ENCODE measurements around the gene PER3. TPM values are rescaled to one million over a fixed set of nuclear protein-coding genes. Genes with fewer than 3 reads are reported as not detected.

PER3 gene
- total RNA-seq, 1 donor from 2014 or later: 3.2 TPM

DNA sequence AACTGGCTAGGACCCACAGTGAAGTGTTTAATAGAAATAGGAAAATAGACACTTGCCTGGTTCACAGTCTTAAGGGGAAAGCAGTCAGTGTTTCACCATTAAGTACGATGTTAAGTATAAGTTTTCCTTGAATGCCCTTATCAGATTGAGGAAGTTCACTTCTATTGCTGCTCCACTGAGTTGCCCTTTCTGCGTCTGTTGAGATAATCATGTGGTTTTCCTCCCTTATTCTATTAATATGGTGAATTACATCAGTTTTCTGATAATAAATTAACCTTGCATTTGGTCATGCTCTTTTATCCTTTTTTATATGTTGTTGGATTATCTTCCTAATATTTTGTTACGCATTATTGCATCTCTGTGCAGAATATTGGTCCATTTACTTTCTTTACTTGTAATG, 47.4 kb downstream of the PER3 start:
- intact Hi-C loops (cut with micrococcal nuclease): no loop called here

GRCh38 chr1:7833035-7833434, 48.9 kb downstream of the PER3 start:
- intact Hi-C loops (cut with micrococcal nuclease): no loop called here

DNA sequence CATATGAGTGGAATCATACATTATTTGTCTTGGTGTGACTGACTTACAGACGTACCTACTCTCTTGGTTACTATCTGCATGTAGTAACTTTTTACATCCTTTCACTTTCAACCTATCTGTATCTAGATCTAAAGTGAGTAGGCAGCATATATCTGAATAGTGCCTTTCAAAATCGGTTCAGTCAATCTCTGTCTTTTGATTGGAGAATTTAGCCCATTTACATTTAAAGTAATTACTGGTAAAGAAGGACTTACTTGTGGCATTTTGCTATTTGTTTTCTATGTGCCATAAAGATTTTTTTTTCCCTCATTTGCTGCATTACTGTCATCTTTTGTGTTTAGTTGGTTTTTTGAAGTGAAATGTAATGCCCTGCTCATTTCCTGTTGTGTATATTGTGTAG, 54.6 kb downstream of the PER3 start:
- intact Hi-C loops (cut with micrococcal nuclease): no loop called here

DNA sequence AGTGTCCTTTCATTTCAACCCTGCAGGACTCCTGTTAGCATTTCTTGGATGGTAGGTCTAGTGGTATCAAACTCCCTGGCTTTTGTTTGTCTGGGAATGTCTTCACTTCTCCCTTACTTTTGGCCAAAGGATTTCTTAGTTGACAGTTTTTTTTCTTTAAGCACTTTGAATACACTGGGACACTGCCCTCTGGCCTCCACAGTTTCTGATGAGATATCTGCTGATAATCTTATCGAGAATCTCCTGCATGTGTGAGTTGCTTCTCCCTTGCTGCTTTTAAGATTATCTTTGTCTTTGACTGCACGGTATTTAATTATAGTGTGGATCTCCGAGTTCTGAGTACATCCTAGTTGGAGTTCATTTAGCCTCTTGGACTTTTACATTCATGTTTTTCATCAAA, 55.4 kb downstream of the PER3 start:
- intact Hi-C loops (cut with micrococcal nuclease): no loop called here

GRCh38 chr1:7842517-7842916, 58.4 kb downstream of the PER3 start:
- intact Hi-C loops (cut with micrococcal nuclease): no loop called here

GRCh38 chr1:7845761-7846160, 61.7 kb downstream of the PER3 start:
- intact Hi-C loops (cut with micrococcal nuclease): no loop called here

- intact Hi-C loops (cut with micrococcal nuclease): no loop called here
Observed at GRCh38 chr1:7846656-7847055, 62.6 kb downstream of the PER3 start.

GRCh38 chr1:7847599-7847998, 63.5 kb downstream of the PER3 start:
- intact Hi-C loops (cut with micrococcal nuclease): no loop called here

DNA sequence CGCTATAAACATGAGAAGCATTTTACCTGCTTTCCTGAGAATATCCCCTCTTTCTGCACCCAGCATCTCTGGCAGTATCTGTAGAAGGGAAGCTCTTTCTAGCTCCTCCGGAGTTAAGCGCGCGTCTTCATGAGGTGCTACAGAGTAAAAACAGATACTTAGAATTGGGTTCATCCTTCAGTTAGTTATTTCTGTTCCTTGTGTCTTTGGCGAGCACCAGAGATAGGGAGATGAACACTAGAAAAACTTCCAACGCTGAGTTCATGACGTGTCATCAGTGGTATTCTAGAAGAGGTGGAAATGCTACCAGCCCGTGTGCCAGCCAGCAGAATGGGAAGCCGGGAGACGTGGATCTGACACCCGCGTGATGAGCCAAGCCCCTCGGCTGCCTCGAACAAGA, 66.7 kb downstream of the PER3 start:
- intact Hi-C loops (cut with micrococcal nuclease): no loop called here

DNA sequence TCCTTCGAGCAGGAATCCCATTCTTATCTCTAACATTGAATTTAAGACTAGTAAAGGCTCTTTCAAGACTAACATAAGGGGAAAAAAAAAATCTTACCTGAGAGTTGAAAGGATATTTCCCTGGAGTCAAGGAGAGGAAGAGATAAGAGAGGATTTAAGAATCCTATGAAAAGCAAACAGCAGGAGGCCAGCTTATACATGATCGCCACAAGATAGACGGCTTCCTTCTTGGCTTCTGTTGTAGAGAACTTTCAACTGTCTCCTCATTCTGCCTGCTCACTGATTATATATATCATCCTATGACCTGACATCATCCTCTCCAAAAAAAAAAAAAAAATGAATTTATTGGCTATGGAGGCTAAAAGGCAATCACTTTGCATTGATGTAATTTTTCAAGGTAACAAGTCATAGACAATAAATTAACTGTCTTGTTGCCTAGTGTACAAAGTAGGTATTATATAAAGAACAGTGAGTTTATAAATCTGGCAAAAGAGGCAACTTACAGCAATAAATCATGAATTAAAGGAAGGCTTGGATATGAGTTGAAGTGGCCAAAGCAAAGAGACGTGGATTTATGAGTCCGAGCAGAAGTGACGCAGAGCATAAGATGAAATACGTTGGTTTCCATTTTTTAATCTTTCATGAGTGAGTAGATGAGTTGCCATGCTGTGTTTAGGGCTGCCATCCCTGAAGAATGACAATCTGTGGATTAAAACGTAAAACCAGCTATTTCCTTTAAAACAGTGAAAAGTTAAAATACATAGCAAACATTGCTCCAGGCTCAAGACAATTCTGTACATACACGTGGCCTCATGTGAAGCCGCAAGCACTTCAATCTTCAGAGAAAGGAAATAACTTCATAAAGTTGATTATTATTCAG, 69.0 kb downstream of the PER3 start, which contains the start of gene UTS2:
Gene UTS2 (minus strand): TSS at position 262 of the 880 bp plus-strand sequence. CDS start 62 bp downstream, at position 200.
- intact Hi-C loops (cut with micrococcal nuclease): no loop called here

GRCh38 chr1:7853684-7854026, 69.6 kb downstream of the PER3 start:
- intact Hi-C loops (cut with micrococcal nuclease): no loop called here

DNA sequence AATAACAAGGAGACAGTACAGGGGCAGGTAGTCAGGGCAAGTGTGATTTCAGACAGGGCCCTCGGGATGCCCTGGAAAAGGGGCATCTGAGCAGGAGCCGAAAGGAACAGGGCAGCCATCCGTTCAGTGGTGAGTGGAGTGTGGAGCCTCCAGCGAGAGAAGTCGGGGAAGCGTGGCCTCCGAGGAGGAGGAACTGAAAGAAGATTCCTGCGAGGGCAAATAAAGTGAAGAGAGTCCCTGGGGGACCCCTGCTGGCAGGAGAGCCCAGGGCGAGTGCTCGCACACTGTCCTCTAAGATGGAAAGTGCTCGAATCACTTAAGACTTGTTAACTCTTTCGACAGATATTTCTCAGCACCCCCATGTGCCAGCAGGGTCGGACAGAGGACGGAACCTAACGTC, 72.3 kb downstream of the PER3 start:
- intact Hi-C loops (cut with micrococcal nuclease): no loop called here

DNA sequence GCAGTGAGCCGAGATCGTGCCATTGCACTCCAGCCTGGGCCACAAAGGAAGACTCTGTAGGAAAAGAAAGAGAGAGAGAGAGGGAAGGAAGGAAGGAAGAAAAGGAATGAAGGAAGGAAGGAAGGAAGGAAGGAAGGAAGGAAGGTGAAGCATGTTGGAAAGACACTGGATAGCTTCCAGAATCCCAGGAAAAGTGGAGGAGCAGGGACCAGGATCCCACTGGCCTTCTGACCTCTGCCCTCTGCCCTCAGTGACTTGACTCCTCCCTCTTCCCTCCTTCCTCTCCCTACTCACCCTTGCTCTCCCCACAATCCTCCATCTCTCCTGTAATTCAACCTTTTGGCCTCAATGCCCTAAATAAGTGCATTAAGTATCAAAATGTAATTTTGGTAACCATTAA, 72.9 kb downstream of the PER3 start:
- intact Hi-C loops (cut with micrococcal nuclease): no loop called here

DNA sequence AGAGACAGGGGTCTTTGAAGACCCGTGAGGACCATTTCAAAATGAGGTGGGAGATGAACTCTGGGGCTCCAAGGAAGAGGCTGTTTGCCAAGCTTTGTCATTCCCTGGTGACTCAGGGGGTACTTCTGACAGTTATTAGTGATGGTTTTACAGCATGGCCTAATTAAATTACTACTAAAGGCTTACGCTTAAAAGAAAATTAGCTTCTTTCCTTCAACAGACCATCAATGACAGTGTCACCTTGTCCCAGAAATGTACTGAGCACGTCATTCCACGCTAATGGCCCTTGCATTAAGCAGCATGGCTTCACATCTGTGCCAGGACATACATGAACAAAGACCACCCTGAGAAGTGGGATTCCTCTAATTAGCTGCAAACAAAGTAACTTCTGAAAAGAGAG, 73.9 kb downstream of the PER3 start:
- intact Hi-C loops (cut with micrococcal nuclease): no loop called here

- intact Hi-C loops (cut with micrococcal nuclease): no loop called here
Observed at GRCh38 chr1:7859406-7859805, 75.3 kb downstream of the PER3 start.

- intact Hi-C loops (cut with micrococcal nuclease): no loop called here
Observed at GRCh38 chr1:7860130-7860529, 76.0 kb downstream of the PER3 start.

- intact Hi-C loops (cut with micrococcal nuclease): no loop called here
Observed at GRCh38 chr1:7861452-7861851, 77.4 kb downstream of the PER3 start.

- intact Hi-C loops (cut with micrococcal nuclease): no loop called here
Observed at GRCh38 chr1:7862211-7863060, 78.3 kb downstream of the PER3 start.

DNA sequence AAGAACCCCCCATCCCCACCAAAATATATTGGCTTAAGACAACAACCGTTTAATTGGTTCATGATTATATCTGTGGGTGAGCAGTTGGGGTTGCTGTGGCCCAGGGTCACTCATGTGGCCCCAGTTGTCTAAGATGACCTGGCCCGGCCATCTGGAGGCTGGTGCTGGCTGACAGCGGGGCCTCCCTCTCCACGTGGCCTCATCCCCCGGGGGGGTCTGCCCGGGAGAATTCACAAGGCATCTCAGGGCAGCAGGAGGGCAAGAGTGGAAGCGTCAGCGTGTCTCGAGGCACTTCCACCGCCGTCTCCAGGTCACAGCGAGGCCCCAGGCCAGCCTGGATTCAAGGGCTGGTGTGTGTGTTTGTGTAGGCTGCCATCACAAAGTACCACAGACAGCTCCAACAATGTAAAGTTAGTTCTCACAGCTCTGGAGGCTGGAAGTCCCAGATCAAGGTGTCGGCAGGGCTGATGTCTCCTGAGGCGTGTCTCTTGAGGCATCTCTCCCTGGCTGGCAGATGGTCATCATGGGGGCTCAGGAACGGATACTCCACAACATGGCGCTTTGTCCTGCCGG, 79.8 kb downstream of the PER3 start:
- intact Hi-C loops (cut with micrococcal nuclease): no loop called here

DNA sequence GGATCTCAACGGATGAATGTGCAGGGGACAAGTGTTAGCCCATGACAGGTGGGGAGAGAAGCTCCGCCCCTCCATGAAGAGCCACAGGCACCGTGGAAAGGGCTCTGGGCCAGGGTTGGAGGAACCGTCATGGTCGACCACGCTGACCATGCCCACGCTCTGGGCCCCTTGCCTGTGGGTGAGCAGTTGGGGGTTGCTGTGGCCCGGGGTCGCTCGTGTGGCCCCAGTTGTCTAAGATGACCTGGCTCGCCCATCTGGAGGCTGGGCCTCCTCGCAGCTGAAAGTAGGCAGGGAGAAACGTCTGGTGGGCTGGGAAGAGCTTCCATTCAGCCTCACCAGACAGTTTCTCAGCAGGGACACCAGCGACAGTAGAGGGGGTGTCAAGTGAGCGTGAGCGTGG, 81.9 kb downstream of the PER3 start:
- intact Hi-C loops (cut with micrococcal nuclease): no loop called here

DNA sequence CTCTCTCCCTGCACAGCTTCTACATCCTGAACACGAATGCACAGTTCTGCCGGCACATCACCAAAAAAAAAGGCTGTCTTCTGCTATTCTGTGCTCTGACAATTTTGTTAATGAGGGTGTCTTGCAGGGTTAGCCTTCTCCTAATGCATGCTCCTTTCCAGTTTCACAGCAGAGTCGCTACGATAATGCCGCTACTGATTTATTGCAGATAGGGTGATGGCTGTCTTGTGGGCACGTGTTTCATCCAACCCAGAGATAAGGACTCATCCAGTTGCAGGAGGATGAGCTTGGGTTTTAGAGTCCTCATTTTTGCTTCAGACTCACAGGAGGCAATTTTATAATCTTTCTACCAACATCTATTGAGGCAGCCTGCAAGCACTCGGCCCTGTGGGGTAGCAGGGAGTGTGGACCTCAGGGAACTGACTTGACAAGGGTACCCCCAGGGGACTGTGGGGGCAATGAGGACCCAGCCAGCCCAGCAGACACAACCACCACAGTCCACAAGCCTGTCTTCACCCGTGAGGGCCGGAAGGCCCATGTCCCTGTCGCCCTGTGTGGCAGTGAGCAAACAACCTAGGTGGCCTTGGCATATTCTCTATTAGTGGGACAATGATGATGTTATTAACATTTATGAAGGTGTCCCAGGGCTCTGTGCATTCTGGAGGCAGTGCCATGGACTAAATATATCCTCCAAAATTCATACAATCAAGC, 84.1 kb downstream of the PER3 start:
- intact Hi-C loops (cut with micrococcal nuclease): no loop called here

Data from T-helper 2 cell treated with Interferon-gamma antibody and Interleukin-4, amounts not matched to agents 100 ng/mL and 5 ng/mL, for 36 hours (primary cell).